GM23248 (cell line): Measurements from ENCODE around the gene GUCY2F. TPM values are rescaled to one million over a fixed set of nuclear protein-coding genes. Genes with fewer than 3 reads are reported as not detected.

ENCODE experiments used
- DNase-seq: peaks from one replicate; pipeline ENCODE4 v3.0.0-alpha.2; 2015
- H2AFZ ChIP-seq: fragments of 200-600 bp; sonication (generic); 2 replicates; pipeline ENCODE4 v1.6.1; 2016; ENCODE audit warnings: antibody characterized with exemption
- H3F3A ChIP-seq: fragments of 200-600 bp; sonication (generic); 2 replicates; pipeline ENCODE4 v1.6.1; 2016; ENCODE audit warnings: mild to moderate bottlenecking, antibody characterized with exemption, mixed run types; ENCODE audit not compliant: insufficient read depth
- H3K27ac ChIP-seq: fragments of 200-600 bp; sonication (generic); 2 replicates; pipeline ENCODE4 v1.5.1; 2016; ENCODE audit warnings: mild to moderate bottlenecking
- H3K27me3 ChIP-seq: fragments of 200-600 bp; sonication (generic); replicated peaks from 2 replicates; pipeline ENCODE4 v1.6.1; 2016; ENCODE audit warnings: mild to moderate bottlenecking; ENCODE audit not compliant: insufficient read depth
- H3K36me3 ChIP-seq: fragments of 200-600 bp; sonication (generic); 2 replicates; pipeline ENCODE4 v1.6.1; 2016; ENCODE audit warnings: low read depth, mild to moderate bottlenecking
- H3K4me1 ChIP-seq: fragments of 200-600 bp; sonication (generic); 2 replicates; pipeline ENCODE4 v1.6.1; 2016; ENCODE audit warnings: mild to moderate bottlenecking; ENCODE audit not compliant: insufficient read depth
- H3K4me2 ChIP-seq: fragments of 200-600 bp; sonication (generic); one replicate; pipeline ENCODE4 v1.6.1; 2016; ENCODE audit warnings: mild to moderate bottlenecking; ENCODE audit not compliant: unreplicated experiment
- H3K4me3 ChIP-seq: fragments of 200-600 bp; sonication (generic); 2 replicates; pipeline ENCODE4 v1.5.1; 2016; ENCODE audit warnings: mild to moderate bottlenecking
- H3K79me2 ChIP-seq: fragments of 200-600 bp; sonication (generic); 2 replicates; pipeline ENCODE4 v1.6.1; 2016; ENCODE audit warnings: mild to moderate bottlenecking; ENCODE audit not compliant: insufficient read depth
- H3K9ac ChIP-seq: fragments of 200-600 bp; sonication (generic); 2 replicates; pipeline ENCODE4 v1.6.1; 2016; ENCODE audit warnings: mild to moderate bottlenecking
- H3K9me2 ChIP-seq: fragments of 200-600 bp; sonication (generic); 2 replicates; pipeline ENCODE4 v1.6.1; 2016; ENCODE audit warnings: mixed run types, mild to moderate bottlenecking, moderate library complexity; ENCODE audit not compliant: insufficient read depth
- H3K9me3 ChIP-seq: fragments of 200-600 bp; sonication (generic); one replicate; pipeline ENCODE4 v1.6.1; 2017; ENCODE audit warnings: low read depth
- H4K20me1 ChIP-seq: fragments of 200-600 bp; sonication (generic); 2 replicates; pipeline ENCODE4 v1.6.0; 2016; ENCODE audit not compliant: insufficient read depth
- EZH2 ChIP-seq: fragments of 200-600 bp; sonication (generic); IDR thresholded peaks from 2 replicates; pipeline ENCODE4 v1.6.1; 2018; ENCODE audit warnings: antibody characterized with exemption, mild to moderate bottlenecking; ENCODE audit not compliant: insufficient read depth, poor library complexity, severe bottlenecking
- EZH2phosphoT487 ChIP-seq: fragments of 200-600 bp; sonication (generic); IDR thresholded peaks from 2 replicates; pipeline ENCODE4 v1.6.1; 2018; ENCODE audit warnings: antibody characterized with exemption, moderate library complexity, mild to moderate bottlenecking, low read depth; ENCODE audit not compliant: insufficient read depth
- WGBS, 2 experiments: methylation state at CpG; one replicate each; pipeline ENCODE4 v1.1.6; 2015 to 2017; ENCODE audit warnings: low lambda C conversion rate in 2 of 2, low coverage in 1 of 2; ENCODE audit errors: missing lambda C conversion rate in 2 of 2; 5-methylcytosine and 5-hydroxymethylcytosine counted together
- in situ Hi-C: fragments of 300-500 bp; cut with MboI; formaldehyde crosslinking; loops from 2 replicates; pipeline ENCODE4 v1.15.0; 2020
- polyA plus RNA-seq: library from polyadenylated mRNA; unstranded; fragments of >200 nt; fragmentation: Nextera tagmentation; extraction: Ambion mirVana; gene quantifications from 2 replicates; pipeline ENCODE4 v1.2.1, GENCODE V29; 2016
- total RNA-seq: library from RNA; depleted of rRNA; stranded (reverse); fragments of >200 nt; shearing (Covaris generic); gene quantifications from 2 replicates; pipeline ENCODE4 v1.2.3, GENCODE V29; 2014

GUCY2F gene
- total and polyA plus RNA-seq, 2 experiments from 2014 or later: not detected

- Histone ChIP-seq H3K4me1 (no peaks in the 10 kb centered on the region), H3K9ac (no peak overlapping the region), H3K9me3 (no peaks in the 10 kb centered on the region), H3K27me3 (no peaks in the 10 kb centered on the region), H4K20me1 (no peaks in the 10 kb centered on the region), H2AFZ (no peak overlapping the region), H3F3A (no peaks in the 10 kb centered on the region), H3K36me3 (no peaks in the 10 kb centered on the region), H3K4me2 (no peak overlapping the region), H3K9me2 (no peaks in the 10 kb centered on the region), H3K4me3 (no peak overlapping the region), H3K79me2 (no peaks in the 10 kb centered on the region), H3K27ac (no peak overlapping the region)
- in situ Hi-C loops: no loop called here
- WGBS, 2 experiments: 41 to 66% methylated on average over 4 of the region's 4 CpGs
- TF ChIP-seq EZH2phosphoT487 (no peak), EZH2 (no peak)
- DNase-seq: no peak
These were observed 119.8 kb downstream of the GUCY2F start for GRCh38 chrX:109362101-109362500.

DNA sequence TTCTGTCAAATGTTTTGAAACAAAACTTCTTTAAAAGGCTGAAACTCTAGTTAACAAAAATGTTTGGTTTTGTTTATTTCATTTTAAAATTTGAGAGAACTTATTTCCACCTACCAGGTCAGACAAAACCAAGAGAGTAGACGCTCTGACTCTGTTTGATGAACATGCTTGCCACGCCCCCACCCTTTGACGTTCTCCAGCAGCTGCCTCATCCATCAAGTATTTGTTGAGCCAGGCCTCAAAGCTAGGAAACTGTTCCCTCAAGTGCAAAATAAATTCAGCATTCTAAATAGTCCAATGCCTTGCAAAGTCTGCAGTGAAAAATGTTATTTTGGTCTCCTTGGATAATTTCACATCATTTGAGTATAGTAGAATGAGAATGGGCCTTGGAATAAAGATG, 121.6 kb downstream of the GUCY2F start:
- TF ChIP-seq EZH2: no peak
- TF ChIP-seq EZH2phosphoT487: no peak
- Histone ChIP-seq H3F3A (no peaks in the 10 kb centered on the region), H3K79me2 (no peaks in the 10 kb centered on the region), H4K20me1 (no peaks in the 10 kb centered on the region), H3K27ac (no peak overlapping the region), H3K9ac (no peak overlapping the region), H3K4me2 (no peak overlapping the region), H3K9me3 (no peaks in the 10 kb centered on the region), H3K4me3 (no peak overlapping the region), H3K36me3 (no peaks in the 10 kb centered on the region), H3K27me3 (no peaks in the 10 kb centered on the region), H3K9me2 (no peaks in the 10 kb centered on the region), H2AFZ (no peak overlapping the region), H3K4me1 (no peaks in the 10 kb centered on the region)
- DNase-seq: peak; percentile 17
- WGBS, 2 experiments: 0 to 2% methylated on average over 2 to 3 of the region's 3 CpGs
- in situ Hi-C loops: no loop called here

- H3K9me3 ChIP-seq: no peaks in the 10 kb centered on the region
- H3K4me2 ChIP-seq: no peak overlapping the region
- H3K36me3 ChIP-seq: no peaks in the 10 kb centered on the region
- no peak overlapping the region for H3K27ac ChIP-seq
- H3K4me1 ChIP-seq: no peaks in the 10 kb centered on the region
- in situ Hi-C loops: no loop called here
- no peak overlapping the region for H3K4me3 ChIP-seq
- no peak overlapping the region for H3K9ac ChIP-seq
- no peaks in the 10 kb centered on the region for H3K27me3 ChIP-seq
- no peak for DNase-seq
- no peaks in the 10 kb centered on the region for H4K20me1 ChIP-seq
- no peak overlapping the region for H2AFZ ChIP-seq
- no peaks in the 10 kb centered on the region for H3K9me2 ChIP-seq
- H3F3A ChIP-seq: no peaks in the 10 kb centered on the region
- 75 to 91% methylated on average over 3 of the region's 3 CpGs for WGBS, 2 experiments
- TF ChIP-seq EZH2 (no peak), EZH2phosphoT487 (no peak)
- H3K79me2 ChIP-seq: no peaks in the 10 kb centered on the region
These were observed 124.2 kb downstream of the GUCY2F start for GRCh38 chrX:109357706-109358105.

GRCh38 chrX:109356684-109357083, 125.2 kb downstream of the GUCY2F start:
- no peaks in the 10 kb centered on the region for H3F3A ChIP-seq
- no peaks in the 10 kb centered on the region for H3K9me2 ChIP-seq
- H3K27ac ChIP-seq: no peak overlapping the region
- H2AFZ ChIP-seq: no peak overlapping the region
- TF ChIP-seq EZH2phosphoT487 (no peak), EZH2 (no peak)
- no peaks in the 10 kb centered on the region for H3K36me3 ChIP-seq
- no peaks in the 10 kb centered on the region for H3K79me2 ChIP-seq
- in situ Hi-C loops: no loop called here
- no peaks in the 10 kb centered on the region for H3K4me1 ChIP-seq
- H3K4me3 ChIP-seq: no peak overlapping the region
- no peaks in the 10 kb centered on the region for H3K27me3 ChIP-seq
- no peak overlapping the region for H3K9ac ChIP-seq
- no peak for DNase-seq
- WGBS, 2 experiments: 23 to 26% methylated on average over 3 of the region's 3 CpGs
- H3K4me2 ChIP-seq: no peak overlapping the region
- H4K20me1 ChIP-seq: no peaks in the 10 kb centered on the region
- no peaks in the 10 kb centered on the region for H3K9me3 ChIP-seq

DNA sequence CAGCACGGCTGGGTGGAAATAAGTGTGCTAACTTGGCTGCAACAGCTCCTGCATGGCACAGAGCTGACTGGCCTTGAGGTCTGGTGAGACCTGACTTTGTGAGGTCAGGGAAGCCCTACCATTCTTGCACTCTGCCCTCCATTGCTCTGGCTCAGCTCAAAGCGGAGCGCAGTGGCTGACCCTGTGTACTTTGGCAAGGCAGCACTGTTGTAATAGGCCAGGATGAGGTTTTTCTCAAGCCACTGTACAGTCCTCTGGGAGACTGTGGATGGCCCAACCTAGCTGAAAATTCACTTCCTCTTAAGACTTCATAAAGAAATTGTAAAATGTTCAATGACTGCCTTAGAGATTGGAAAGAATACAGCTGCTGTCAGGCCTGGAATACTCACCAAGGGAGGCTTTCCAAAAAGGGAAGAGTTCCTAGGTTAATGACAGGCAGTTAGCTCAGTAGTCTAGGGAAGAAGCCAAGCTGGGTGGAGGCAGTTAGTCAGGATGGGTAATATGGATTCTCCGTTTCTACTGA, 129.8 kb downstream of the GUCY2F start:
- TF ChIP-seq EZH2phosphoT487: no peak
- no peak for TF ChIP-seq EZH2
- Histone ChIP-seq H3K9me3 (no peaks in the 10 kb centered on the region), H3K9ac (no peak overlapping the region), H3F3A (no peaks in the 10 kb centered on the region), H3K27me3 (no peaks in the 10 kb centered on the region), H2AFZ (no peak overlapping the region), H3K27ac (no peak overlapping the region), H3K36me3 (no peaks in the 10 kb centered on the region), H4K20me1 (no peaks in the 10 kb centered on the region), H3K4me3 (no peak overlapping the region), H3K4me2 (no peak overlapping the region), H3K4me1 (0 out of 2 replicates have a peak, but pooled peaks cover 10% of the 10 kb centered on the region), H3K79me2 (no peaks in the 10 kb centered on the region), H3K9me2 (no peaks in the 10 kb centered on the region)
- DNase-seq: peak; percentile 33
- in situ Hi-C loops: no loop called here
- WGBS, 2 experiments: 5 to 12% methylated on average over 4 of the region's 4 CpGs
